Measurements from ENCODE around the gene NMB.
"Not testable (repeated sequence)": the region's sequence is repeated elsewhere in the genome, so short reads cannot be mapped to it uniquely, and the experiment has no call there.

NMB gene

GRCh38 chr15:84654689-84655453, 3.1 kb downstream of the NMB start:
- DNase-seq: peak; percentile 47

GRCh38 chr15:84653910-84654688, 3.9 kb downstream of the NMB start, which contains the start of gene WDR73:
TSS of gene WDR73 (minus strand) at chr15:84654283. CDS start at chr15:84654274, 9 bp downstream.
- DNase-seq: peak; percentile 39

- no peak for DNase-seq
Measured at GRCh38 chr15:84653584-84653909, 4.5 kb downstream of the NMB start.

DNA sequence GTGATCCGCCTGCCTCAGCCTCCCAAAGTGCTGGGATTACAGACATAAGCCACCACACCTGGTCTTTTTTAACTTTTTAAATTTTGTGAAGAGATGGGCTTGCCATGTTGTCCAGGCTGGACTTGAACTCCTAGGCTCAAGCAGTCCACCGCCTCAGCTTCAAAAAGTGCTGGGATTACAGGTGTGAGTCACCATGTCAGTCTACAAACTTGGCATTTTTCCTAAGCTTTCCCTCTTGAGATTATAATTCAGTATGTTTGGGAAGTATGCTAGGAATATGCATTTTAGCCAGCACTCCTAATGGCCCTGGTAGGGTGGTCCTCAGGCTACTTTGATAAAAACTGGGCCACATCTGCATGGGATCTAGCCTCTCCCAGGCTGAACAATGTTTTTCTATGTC, 8.3 kb downstream of the NMB start:
- no peak for DNase-seq

- DNase-seq: no peak
Measured at GRCh38 chr15:84648539-84648938, 9.5 kb downstream of the NMB start.

- no peak for DNase-seq
Measured at GRCh38 chr15:84647726-84648125, 10.3 kb downstream of the NMB start.

- no peak for DNase-seq
Measured at GRCh38 chr15:84645997-84646396, 12.0 kb downstream of the NMB start.

DNA sequence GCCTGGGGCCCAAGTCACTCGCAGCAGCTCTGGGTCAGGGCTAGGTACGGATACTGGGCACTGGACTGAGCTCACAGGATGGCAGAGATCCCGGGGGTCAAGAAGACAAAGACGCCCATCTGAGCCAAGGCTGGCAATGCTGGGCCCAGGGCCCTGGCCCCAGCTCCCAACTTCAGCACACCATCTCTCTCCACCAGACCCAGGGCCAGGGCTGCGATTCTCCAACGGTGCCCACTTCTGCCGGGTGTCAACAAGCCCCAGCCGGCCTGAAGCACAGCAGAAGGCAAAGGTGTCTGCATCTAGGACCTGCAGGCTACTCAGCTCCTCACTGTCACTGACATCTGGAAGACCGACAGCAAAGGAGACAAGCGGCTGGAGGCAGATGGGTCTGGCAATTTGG, 12.5 kb downstream of the NMB start:
- DNase-seq: no peak

- no peak for DNase-seq
Measured at GRCh38 chr15:84643838-84644237, 14.2 kb downstream of the NMB start.

DNA sequence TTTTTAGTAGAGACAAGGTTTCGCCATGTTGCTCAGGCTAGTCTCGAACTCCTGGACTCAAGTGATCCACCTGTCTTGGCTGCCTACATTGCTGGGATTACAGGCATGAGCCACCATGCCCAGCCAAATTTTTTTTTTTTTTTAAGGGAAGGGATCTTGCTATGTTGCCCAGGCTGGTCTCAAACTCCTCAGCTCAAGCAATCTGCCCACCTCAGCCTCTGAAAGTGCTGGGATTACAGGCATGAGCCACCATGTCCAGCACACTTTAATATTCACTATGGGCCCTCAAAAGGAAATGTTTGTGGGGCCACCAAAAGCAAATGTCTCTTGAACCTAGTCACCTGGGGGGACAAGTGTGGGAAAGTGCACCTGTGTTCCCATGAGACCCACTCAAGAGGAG, 15.4 kb downstream of the NMB start:
- DNase-seq: not testable (repeated sequence)

GRCh38 chr15:84641871-84642270, 16.1 kb downstream of the NMB start:
- not testable (repeated sequence) for DNase-seq

DNA sequence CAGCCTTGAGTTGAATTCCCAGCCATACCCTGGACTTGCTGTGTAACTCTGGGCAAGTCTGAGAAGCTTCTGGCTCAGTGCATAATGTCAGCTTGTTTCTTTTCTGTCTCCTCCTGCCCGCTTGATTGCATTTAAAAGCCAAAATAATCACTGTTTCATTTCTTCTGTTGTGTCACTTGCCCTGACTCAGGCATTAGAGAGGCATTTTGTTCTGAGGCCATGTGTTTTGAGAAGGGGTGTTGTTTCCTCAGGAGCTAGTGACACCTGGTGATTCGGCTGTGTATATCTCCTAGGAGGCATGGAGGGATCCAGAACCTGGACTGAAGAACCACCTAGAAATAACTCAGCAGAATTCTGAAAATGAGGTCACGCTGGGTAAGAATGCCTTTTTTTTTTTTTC, 19.9 kb downstream of the NMB start:
- no peak for DNase-seq

DNA sequence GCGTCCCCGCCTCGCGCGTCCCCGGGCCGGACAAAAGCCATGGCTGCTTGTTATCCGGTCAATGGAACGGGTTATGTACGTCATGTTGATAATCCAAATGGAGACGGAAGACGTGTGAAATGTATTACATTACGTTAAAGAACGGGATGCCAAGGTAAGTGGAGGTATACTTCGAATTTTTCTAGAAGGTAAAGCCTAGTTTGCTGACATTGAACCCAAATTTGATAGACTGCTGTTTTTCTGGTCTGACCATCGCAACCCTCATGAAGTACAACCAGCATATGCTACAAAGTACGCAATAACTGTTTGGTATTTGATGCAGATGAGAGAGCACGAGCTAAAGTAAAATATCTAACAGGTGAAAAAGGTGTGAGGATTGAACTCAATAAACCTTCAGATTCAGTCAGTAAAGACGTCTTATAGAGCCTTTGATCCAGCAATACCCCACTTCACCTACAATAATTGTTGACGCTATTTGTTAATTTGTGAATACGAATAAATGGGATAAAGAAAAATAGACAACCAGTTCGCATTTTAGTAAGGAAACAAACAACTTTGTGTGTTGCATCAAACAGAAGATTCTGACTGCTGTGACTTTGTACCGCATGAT, 23.7 kb downstream of the NMB start:
- no peak for DNase-seq

DNA sequence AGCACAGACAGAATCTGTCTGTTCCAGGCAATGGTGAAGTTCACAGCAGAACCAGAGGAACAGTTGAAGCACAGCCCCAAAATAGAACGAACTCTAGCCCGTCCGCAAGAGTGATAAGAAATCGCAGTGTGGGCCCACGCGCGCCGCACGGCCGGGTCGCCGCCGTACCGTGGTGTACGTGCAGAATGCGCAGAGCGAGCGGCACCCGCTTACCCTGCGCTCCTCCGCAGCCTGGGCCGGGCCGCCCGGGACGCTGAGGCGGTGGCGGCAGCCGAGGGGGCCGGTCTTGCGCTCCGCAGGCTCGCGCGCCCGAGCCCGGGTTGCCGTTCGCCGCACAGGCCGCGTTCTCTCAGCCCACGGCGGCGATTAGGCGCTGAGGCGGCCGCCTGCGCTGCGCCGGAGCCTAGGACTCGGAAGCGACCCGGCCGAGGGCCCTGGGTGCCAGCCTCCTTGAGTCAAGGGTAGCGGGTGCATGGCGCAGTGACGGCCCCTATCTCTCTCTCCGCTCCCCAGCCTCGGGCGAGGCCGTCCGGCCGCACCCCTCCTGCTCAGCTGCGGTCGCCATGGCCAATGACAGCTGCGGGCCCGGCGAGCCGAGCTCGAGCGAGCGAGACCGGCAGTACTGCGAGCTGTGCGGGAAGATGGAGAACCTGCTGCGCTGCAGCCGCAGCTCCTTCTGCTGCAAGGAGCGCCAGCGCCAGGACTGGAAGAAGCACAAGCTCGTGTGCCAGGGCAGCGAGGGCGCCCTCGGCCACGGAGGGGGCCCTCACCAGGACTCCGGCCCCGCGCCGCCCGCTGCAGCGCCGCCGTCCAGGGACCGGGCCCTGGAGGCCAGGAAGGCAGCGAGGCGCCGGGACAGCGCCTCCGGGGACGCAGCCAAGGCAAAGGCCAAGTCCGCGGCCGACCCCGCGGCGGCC, 24.4 kb downstream of the NMB start:
- DNase-seq: no peak

DNA sequence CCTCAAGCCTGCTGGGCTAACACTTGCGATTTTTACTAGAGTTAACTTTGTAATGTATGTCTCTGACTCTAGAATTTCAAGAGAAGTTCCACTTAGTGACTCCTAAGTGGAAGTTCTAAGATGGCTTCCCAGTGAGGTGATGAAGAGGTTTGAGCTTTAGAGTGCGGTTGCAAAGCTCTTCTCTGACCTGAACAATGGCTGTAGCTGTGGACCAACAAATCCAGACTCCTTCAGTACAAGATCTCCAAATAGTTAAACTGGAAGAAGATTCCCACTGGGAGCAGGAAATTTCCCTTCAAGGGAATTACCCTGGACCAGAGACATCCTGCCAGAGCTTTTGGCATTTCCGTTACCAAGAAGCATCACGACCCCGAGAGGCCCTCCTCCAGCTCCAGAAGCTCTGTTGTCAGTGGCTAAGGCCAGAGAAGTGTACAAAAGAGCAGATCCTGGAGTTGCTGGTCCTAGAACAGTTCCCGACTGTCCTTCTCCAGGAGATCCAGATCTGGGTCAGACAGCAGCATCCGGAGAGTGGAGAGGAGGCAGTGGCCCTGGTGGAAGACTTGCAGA, 26.2 kb downstream of the NMB start:
- no peak for DNase-seq

DNA sequence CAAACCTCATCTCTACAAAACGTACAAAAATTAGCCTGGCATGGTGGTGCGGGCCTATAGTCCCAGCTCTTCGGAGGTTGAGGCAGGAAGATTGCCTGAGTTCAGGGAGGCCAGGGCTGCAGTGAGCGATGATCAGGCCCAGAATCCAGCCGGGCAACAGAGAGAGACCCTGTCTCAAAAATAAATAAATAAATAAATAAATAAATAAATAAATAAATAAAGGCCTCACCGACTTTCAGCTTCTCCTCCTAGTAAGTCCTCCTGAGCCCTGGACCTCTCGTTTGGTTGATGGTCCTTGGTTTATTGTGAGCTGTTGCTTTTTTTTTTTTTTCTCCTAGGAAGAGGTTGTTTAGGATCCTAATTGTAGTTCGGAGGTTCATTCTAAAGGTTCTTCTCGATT, 29.0 kb downstream of the NMB start:
- no peak for DNase-seq

- DNase-seq: no peak
Measured at GRCh38 chr15:84625123-84625522, 32.9 kb downstream of the NMB start.

DNA sequence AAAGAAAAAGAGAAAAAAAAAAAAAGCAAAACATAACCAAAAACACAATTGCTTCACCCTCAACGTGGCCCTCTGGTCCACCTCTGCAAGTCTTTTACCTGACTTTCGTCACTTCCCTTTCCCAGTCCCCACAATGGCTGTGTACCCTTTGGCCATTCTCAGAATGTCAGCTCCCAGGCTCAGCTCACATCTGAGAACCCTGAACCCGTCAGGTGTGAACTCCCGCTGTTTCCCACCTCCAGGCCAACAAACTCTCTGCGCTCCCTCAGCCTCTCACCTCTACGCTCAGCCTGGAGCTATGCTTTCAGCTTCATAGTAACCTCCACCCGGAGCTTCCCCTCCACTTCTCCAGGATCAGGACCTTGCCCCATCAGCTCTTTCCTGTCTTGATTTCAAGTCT, 33.6 kb downstream of the NMB start:
- DNase-seq: no peak

GRCh38 chr15:84621358-84621979, 36.5 kb downstream of the NMB start:
- no peak for DNase-seq

DNA sequence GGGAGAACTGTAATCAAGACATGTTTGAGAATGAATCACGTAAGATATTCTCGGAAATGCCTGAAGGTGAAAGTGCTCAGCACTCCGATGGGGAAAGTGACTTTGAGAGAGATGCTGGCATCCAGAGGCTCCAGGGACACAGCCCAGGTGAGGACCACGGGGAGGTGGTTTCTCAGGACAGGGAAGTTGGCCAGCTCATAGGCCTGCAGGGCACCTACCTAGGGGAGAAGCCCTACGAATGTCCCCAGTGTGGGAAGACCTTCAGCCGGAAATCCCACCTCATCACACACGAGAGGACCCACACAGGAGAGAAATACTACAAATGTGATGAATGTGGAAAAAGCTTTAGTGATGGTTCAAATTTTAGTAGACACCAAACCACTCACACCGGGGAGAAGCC, 37.4 kb downstream of the NMB start:
- DNase-seq: no peak

- no peak for DNase-seq
Measured at GRCh38 chr15:84616235-84616634, 41.8 kb downstream of the NMB start.

- DNase-seq: no peak
Measured at GRCh38 chr15:84611631-84612030, 46.4 kb downstream of the NMB start.
